Astrocyte (in vitro differentiated cells and primary cell): Measurements from ENCODE around the gene USP9X.

ENCODE experiments used
- EZH2 ChIP-seq: IDR thresholded peaks from 2 replicates; pipeline ENCODE4 v1.6.1; 2012; ENCODE audit warnings: mild to moderate bottlenecking, low read length, inconsistent platforms; ENCODE audit not compliant: insufficient read depth
- TF ChIP-seq, protein P1 (sequence below): IDR thresholded peaks from 2 replicates; pipeline ENCODE4 v1.5.1; 2011; ENCODE audit warnings: low read depth, mild to moderate bottlenecking, inconsistent platforms, low read length, moderate library complexity; ENCODE audit not compliant: insufficient read depth

DNA sequence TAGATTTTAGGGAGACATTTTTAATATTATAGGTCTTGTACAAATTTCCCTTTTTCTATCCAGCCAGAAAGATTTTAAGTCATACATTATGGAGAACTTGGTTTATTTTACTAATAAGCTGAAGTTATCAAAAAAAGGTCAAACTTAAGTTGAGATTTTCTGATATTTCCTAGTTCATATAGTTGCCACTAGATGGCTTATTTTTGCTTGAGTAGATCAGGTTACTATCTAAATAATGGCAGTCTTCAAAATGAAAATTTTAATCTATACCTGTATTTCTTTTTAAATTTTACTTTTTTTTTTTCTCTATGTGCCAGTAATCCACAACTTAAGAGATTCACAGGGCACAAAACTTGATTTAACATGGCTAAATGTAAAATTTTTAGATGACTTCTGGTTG, 52.3 kb downstream of the USP9X start:
- TF ChIP-seq, protein P1, sequence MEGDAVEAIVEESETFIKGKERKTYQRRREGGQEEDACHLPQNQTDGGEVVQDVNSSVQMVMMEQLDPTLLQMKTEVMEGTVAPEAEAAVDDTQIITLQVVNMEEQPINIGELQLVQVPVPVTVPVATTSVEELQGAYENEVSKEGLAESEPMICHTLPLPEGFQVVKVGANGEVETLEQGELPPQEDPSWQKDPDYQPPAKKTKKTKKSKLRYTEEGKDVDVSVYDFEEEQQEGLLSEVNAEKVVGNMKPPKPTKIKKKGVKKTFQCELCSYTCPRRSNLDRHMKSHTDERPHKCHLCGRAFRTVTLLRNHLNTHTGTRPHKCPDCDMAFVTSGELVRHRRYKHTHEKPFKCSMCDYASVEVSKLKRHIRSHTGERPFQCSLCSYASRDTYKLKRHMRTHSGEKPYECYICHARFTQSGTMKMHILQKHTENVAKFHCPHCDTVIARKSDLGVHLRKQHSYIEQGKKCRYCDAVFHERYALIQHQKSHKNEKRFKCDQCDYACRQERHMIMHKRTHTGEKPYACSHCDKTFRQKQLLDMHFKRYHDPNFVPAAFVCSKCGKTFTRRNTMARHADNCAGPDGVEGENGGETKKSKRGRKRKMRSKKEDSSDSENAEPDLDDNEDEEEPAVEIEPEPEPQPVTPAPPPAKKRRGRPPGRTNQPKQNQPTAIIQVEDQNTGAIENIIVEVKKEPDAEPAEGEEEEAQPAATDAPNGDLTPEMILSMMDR = peak; percentile 20
- no peak for TF ChIP-seq EZH2
